ENCODE data around the gene SLC13A3.

SLC13A3 gene

GRCh38 chr20:46557231-46557956, 93.9 kb downstream of the SLC13A3 start:
- no peak overlapping the region for H3K4me3 ChIP-seq (replicated peaks; ENCODE audit: low read depth, low read length)
- peak; percentile 67 for DNase-seq (ENCODE audit: low read depth)
- TF ChIP-seq, protein P1, sequence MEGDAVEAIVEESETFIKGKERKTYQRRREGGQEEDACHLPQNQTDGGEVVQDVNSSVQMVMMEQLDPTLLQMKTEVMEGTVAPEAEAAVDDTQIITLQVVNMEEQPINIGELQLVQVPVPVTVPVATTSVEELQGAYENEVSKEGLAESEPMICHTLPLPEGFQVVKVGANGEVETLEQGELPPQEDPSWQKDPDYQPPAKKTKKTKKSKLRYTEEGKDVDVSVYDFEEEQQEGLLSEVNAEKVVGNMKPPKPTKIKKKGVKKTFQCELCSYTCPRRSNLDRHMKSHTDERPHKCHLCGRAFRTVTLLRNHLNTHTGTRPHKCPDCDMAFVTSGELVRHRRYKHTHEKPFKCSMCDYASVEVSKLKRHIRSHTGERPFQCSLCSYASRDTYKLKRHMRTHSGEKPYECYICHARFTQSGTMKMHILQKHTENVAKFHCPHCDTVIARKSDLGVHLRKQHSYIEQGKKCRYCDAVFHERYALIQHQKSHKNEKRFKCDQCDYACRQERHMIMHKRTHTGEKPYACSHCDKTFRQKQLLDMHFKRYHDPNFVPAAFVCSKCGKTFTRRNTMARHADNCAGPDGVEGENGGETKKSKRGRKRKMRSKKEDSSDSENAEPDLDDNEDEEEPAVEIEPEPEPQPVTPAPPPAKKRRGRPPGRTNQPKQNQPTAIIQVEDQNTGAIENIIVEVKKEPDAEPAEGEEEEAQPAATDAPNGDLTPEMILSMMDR (IDR thresholded peaks at IDR 0.05; ENCODE audit: low read length, missing control alignments): no peak

GRCh38 chr20:46555370-46555956, 95.8 kb downstream of the SLC13A3 start:
- DNase-seq (ENCODE audit: low read depth): no peak
- TF ChIP-seq, protein P1 (IDR thresholded peaks at IDR 0.05; ENCODE audit: low read length, missing control alignments): no peak
- no peak overlapping the region for H3K4me3 ChIP-seq (replicated peaks; ENCODE audit: low read depth, low read length)

GRCh38 chr20:46554828-46555227, 96.4 kb downstream of the SLC13A3 start:
- no peak for DNase-seq (ENCODE audit: low read depth)
- no peak overlapping the region for H3K4me3 ChIP-seq (replicated peaks; ENCODE audit: low read depth, low read length)
- TF ChIP-seq, protein P1 (IDR thresholded peaks at IDR 0.05; ENCODE audit: low read length, missing control alignments): no peak

DNA sequence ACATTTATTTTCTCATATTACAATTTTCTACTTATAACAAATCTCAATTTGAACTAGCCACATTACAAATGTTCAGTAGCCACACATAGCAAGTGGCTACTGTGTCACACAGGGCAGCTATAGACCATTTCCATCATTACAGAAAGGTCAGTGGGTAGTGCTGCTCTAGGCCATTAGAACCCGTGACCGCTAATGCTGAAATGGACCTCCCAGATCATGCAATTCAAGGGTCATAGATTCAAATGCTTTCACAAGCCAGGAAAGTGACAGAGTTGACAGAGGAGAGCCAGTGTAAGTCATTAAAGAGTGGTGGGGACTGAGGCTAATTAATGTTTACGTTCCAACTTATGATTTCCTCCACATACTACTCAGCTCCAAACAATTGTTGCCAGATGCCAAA, 97.3 kb downstream of the SLC13A3 start:
- no peak overlapping the region for H3K4me3 ChIP-seq (replicated peaks; ENCODE audit: low read depth, low read length)
- no peak for DNase-seq (ENCODE audit: low read depth)
- TF ChIP-seq, protein P1 (IDR thresholded peaks at IDR 0.05; ENCODE audit: low read length, missing control alignments): no peak

GRCh38 chr20:46552460-46553420, 98.5 kb downstream of the SLC13A3 start:
- no peak overlapping the region for H3K4me3 ChIP-seq (replicated peaks; ENCODE audit: low read depth, low read length)
- DNase-seq (ENCODE audit: low read depth): no peak
- TF ChIP-seq, protein P1 (IDR thresholded peaks at IDR 0.05; ENCODE audit: low read length, missing control alignments): no peak

DNA sequence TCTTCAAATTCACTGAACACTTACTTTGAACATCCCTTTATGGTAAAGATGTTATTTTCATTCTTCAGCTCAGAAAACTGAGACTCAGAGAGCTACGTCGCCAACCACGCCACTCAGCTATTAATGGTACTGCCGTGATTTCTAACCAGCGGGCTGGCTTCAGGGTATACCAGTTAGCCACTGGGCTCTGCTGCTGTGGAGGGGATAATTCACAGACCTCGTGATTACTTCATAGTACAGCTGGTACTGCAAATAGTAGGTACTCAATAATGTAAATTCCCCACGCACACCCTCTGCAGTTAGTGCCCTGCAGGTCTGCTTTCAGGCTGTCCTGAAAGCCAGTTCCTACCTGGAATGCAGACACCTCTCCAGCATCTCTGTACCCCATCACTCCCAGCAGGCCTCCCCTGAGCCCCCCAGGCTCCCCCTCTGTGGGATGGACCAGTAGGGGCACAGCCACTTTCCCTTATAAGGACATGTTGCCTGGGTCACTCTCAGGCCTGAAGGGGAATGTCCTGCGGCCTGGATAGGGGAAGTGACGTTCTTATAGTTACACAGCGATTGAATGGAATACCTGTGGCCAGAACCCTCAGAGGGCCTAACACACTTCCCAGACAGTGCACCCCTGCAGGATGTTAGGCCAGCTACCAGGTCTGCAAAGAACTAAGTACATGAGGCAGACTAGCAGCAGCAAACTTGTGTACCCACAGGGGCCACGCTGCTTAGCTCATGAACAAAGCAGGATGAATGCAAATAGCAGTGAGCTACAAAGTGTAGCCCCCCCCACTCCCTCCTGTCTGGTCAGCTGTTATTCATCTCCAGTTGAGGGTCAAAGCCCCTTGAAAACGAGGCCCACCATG, 99.5 kb downstream of the SLC13A3 start:
- no peak for DNase-seq (ENCODE audit: low read depth)
- H3K4me3 ChIP-seq (replicated peaks; ENCODE audit: low read depth, low read length): no peak overlapping the region
- TF ChIP-seq, protein P1 (IDR thresholded peaks at IDR 0.05; ENCODE audit: low read length, missing control alignments): no peak

Data from fibroblast of pulmonary artery (primary cell).